Keratinocyte (primary cell): ENCODE data around the gene PCYOX1L.

Experiments
- CTCF ChIP-seq, 3 experiments: IDR thresholded peaks in 1 of 3; conservative IDR thresholded peaks in 1 of 3; optimal IDR thresholded peaks in 1 of 3; 2 replicates in 2 of 3; 3 replicates in 1 of 3; pipeline versions ENCODE3 to v1.5.1; 2011; ENCODE audit warnings: low read length in 3 of 3, mild to moderate bottlenecking in 3 of 3, moderate library complexity in 2 of 3, control low read depth in 1 of 3, inconsistent platforms in 1 of 3; ENCODE audit not compliant: insufficient read depth in 2 of 3; ENCODE audit errors: extremely low read depth in 1 of 3
- EZH2 ChIP-seq: IDR thresholded peaks from one replicate; pipeline ENCODE4 v1.6.1; 2012; ENCODE audit warnings: inconsistent platforms, mild to moderate bottlenecking, low read length, moderate library complexity

- no peak for TF ChIP-seq CTCF (optimal IDR thresholded peaks at IDR 0.05 in 1 of 3, IDR thresholded peaks at IDR 0.05 in 1 of 3, conservative IDR thresholded peaks at IDR 0.05 in 1 of 3; ENCODE audit: extremely low read depth in 1 of 3, insufficient read depth in 2 of 3, low read length in 3 of 3)
- TF ChIP-seq EZH2, result no peak
Measured at GRCh38 chr5:149358294-149358651, 427 bp downstream of the PCYOX1L start.
